Right lobe of liver (tissue), 6 donors: ENCODE results near the gene FSD2. TPM values are rescaled to one million over a fixed set of nuclear protein-coding genes. Genes with fewer than 3 reads are reported as not detected.
A peak's percentile ranks its signal among the peaks of the same experiment; 100 is the strongest.

Experiments
- ATAC-seq, 4 donors: fragments of 200-7000 bp; cut with Tn5 transposase; one replicate each; pipeline ENCODE4 v1.9.1; 2020; ENCODE audit warnings: mild to moderate bottlenecking in 4 of 4, moderate library complexity in 4 of 4
- DNase-seq, 3 donors: peaks; one replicate each; pipeline ENCODE4 v3.0.0-alpha.2; 2020
- H3K27ac ChIP-seq, 3 donors: fragments of 200-600 bp; one replicate each; pipeline ENCODE4 v1.8.0; 2022
- H3K27me3 ChIP-seq, 2 donors: fragments of 200-600 bp; one replicate each; pipeline ENCODE4 v1.8.0; 2022
- H3K36me3 ChIP-seq, 4 donors: fragments of 200-600 bp; sonication (generic) in 1 of 4; one replicate each; pipeline versions ENCODE4 v1.5.1 to v1.8.0; 2017 to 2022; ENCODE audit warnings: control low read depth in 1 of 4
- H3K4me1 ChIP-seq, 4 donors: fragments of 200-600 bp; sonication (generic) in 1 of 4; one replicate each; pipeline versions ENCODE4 v1.5.1 to v1.8.0; 2017 to 2022; ENCODE audit warnings: control low read depth in 1 of 4
- H3K4me3 ChIP-seq, 3 donors: fragments of 200-600 bp; one replicate each; pipeline ENCODE4 v1.8.0; 2022
- H3K9me3 ChIP-seq, 4 donors: fragments of 200-600 bp; sonication (generic) in 1 of 4; one replicate each; pipeline versions ENCODE4 v1.5.1 to v1.8.0; 2017 to 2022; ENCODE audit warnings: control low read depth in 1 of 4
- POLR2A ChIP-seq: fragments of 450-650 bp; IDR thresholded peaks from one replicate; pipeline ENCODE4 v1.6.1; 2017; ENCODE audit warnings: antibody characterized with exemption, mild to moderate bottlenecking
- WGBS: methylation state at CpG from one replicate; pipeline ENCODE4 v1.1.6; 2018; ENCODE audit warnings: low coverage, low lambda C conversion rate; ENCODE audit not compliant: insufficient coverage; ENCODE audit errors: missing lambda C conversion rate; 5-methylcytosine and 5-hydroxymethylcytosine counted together
- intact Hi-C, 2 donors: fragments of 100-400 bp; cut with DNase I; formaldehyde crosslinking; loops; one replicate each; pipeline versions ENCODE4 v1.11.2 to v1.14.1; 2022
- total RNA-seq, 6 experiments: library from RNA; depleted of rRNA in 2 of 6; stranded (reverse); fragments of >200 nt in 2 of 6; fragmentation: NEBNext Ultra II Directional in 3 of 6; extraction: Animal tissue kit (Norgen Biotek cat#: 25700) in 3 of 6; gene quantifications; one replicate each; pipeline versions ENCODE4 v1.1.0 to v1.2.4, GENCODE V29; 2016 to 2023
- TF ChIP-seq, protein P1 (sequence below), 4 donors: fragments of 200-600 bp in 3 of 4; fragments of 450-650 bp in 1 of 4; IDR thresholded peaks; one replicate each; pipeline versions ENCODE4 v1.5.1 to v1.8.0; 2016 to 2022; ENCODE audit warnings: antibody characterized with exemption in 4 of 4, mild to moderate bottlenecking in 2 of 4
- donor health status: DM: no; HTN: yes; CAD: no.
- donor health status: DM: no; HTN: no; CAD: no.
- donor health status: DM: no; HTN: no; CAD: no.
- donor health status: DM: no; HTN: yes; CAD: no.
- donor health status: DM: no; HTN: yes; CAD: no.

FSD2 gene
- total RNA-seq, 6 experiments from 2014 or later: not detected

DNA sequence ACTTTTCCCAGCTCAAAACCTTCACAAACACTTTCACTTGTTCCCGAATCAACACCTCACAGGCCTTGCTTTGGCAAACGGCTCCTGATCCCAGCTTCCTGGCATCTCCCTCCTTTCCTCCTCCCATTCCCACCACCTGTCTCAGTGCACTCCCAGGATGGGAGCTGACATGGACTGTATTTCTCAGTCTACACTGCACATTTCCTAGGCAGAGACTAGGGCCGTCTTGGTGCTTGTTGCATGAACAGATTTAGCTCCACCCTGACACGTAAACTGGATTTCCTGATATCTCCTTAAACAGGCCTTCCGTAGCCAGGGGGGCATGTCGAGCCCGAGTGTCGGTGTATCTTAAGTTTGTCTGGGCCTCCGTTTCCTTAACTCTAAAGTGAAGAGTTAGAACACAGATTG lies 2.8 kb upstream of the FSD2 start:
- intact Hi-C loops: no loop called here
- Histone ChIP-seq H3K36me3 (peaks cover 0 to 6% (median under 1%) of the 10 kb centered on the region in 4 donors), H3K4me3 (no peak overlapping the region), H3K9me3 (no peaks in the 10 kb centered on the region), H3K27me3 (no peaks in the 10 kb centered on the region), H3K4me1 (peaks cover 0 to 28% (median 10%) of the 10 kb centered on the region in 4 donors), H3K27ac (peak overlapping the region in 1 of 3 donors; percentile 99)
- 84% methylated on average over 9 of the region's 9 CpGs for WGBS
- DNase-seq (no peak), ATAC-seq (no peak)
- TF ChIP-seq, protein P1, sequence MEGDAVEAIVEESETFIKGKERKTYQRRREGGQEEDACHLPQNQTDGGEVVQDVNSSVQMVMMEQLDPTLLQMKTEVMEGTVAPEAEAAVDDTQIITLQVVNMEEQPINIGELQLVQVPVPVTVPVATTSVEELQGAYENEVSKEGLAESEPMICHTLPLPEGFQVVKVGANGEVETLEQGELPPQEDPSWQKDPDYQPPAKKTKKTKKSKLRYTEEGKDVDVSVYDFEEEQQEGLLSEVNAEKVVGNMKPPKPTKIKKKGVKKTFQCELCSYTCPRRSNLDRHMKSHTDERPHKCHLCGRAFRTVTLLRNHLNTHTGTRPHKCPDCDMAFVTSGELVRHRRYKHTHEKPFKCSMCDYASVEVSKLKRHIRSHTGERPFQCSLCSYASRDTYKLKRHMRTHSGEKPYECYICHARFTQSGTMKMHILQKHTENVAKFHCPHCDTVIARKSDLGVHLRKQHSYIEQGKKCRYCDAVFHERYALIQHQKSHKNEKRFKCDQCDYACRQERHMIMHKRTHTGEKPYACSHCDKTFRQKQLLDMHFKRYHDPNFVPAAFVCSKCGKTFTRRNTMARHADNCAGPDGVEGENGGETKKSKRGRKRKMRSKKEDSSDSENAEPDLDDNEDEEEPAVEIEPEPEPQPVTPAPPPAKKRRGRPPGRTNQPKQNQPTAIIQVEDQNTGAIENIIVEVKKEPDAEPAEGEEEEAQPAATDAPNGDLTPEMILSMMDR (IDR thresholded peaks at IDR 0.05): no peak

DNA sequence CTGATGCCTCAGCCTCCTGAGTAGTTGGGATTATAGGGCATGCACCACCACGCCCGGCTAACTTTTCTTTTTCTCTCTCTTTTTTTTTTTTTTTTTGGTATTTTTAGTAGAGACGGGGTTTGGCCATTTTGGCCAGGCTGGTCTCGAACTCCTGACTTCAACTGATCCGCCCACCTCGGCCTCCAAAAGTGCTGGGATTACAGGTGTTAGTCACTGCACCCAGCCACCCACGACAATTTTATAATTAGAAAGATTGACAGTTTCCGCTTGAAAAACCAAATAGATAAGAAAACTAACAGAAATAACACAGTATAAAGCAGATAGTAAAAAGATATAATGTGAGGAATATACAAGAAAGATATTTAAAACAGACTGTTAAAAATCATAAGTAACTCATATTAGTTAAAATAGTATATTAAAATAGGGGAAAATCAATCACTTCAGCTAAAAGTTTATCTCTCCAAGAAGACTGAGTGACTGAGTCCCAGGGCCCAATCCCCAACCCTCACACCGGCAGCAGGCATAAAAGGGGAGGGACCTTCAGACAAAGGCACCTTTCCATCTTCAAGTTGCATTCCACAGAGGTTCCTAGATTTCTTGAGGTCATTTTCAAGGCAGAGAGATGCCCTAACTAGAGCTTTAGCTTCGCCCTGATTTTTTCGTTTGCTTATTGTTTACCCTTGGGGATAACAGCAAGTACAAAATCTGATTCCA lies 2.2 kb upstream of the FSD2 start:
- intact Hi-C loops: no loop called here

DNA sequence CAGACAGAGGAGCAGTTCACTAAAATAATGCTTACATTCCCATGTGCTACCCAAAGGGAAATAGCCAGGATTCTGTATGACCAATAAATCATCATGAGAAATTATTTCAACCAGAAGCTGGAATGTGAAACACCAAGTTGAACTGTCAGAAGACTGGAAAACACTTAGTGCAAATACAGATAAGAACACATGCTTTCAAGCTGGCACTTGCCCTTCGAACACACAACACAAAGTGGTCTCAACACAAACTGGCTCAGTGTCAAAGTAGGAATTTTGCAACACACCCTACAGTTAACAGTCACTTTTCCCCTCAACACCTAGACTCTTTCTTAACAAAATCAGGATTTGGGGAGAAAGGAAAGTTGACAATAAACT lies 1.3 kb downstream of the FSD2 start:
- no peak for TF ChIP-seq POLR2A
- TF ChIP-seq, protein P1 (IDR thresholded peaks at IDR 0.05): no peak
- WGBS: 44% methylated on average over 1 of the region's 1 CpG
- no peaks in the 10 kb centered on the region for H3K36me3 ChIP-seq
- H3K27me3 ChIP-seq: no peaks in the 10 kb centered on the region
- H3K9me3 ChIP-seq: no peaks in the 10 kb centered on the region
- no peak overlapping the region for H3K4me3 ChIP-seq
- no peak for DNase-seq
- peaks cover 0 to 7% (median 0%) of the 10 kb centered on the region in 4 donors for H3K4me1 ChIP-seq
- ATAC-seq: no peak
- no peak overlapping the region for H3K27ac ChIP-seq
- intact Hi-C loops: no loop called here

More for the DNA sequence above, 2.2 kb upstream of the FSD2 start:
- no peak for DNase-seq
- TF ChIP-seq POLR2A: no peak
- TF ChIP-seq, protein P1 (IDR thresholded peaks at IDR 0.05): no peak
- no peak for ATAC-seq
- H3K4me1 ChIP-seq: peaks cover 0 to 28% (median 10%) of the 10 kb centered on the region in 4 donors
- H3K9me3 ChIP-seq: no peaks in the 10 kb centered on the region
- H3K27me3 ChIP-seq: no peaks in the 10 kb centered on the region
- no peak overlapping the region for H3K27ac ChIP-seq
- H3K4me3 ChIP-seq: no peak overlapping the region
- peaks cover 0 to 2% (median 0%) of the 10 kb centered on the region in 4 donors for H3K36me3 ChIP-seq
- 91% methylated on average over 9 of the region's 11 CpGs for WGBS

DNA sequence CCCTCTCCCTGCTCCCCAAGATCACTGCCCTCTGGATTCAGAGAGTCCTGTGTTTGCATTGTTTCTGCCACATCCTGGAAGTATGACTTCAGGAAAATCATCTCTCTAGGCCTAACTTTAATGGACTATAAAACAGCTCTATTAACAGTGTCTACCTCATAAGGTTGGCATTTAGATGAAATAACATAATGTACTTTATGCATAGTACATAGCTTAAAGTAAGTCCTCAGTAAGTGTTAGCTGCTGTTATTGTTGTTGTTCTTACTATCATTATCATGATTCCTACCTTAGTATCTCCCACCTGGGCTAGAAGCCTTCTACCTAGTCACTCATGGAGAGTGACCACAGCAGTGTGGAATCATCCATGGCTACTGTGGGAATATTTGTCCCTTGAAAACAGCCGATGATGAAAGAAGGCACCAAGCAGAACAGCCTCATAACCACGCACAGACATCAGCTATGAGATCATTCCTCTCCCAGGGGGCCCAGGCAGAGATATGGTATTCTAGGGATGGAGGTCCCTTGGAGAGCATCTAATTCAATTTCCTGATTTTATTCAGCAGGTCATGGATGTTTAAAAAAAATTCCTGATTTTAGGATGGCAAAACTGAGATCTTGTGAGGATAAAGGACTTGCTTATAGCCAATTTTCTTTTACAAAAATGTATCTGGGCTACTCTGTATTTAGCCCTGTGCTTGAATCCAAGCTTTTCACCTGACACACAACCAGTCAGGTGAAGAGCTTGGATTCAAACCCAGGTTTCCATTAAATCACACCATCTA lies 1.9 kb downstream of the FSD2 start:
- Histone ChIP-seq H3K27ac (no peak overlapping the region), H3K4me1 (peaks cover 0 to 5% (median 0%) of the 10 kb centered on the region in 4 donors), H3K9me3 (no peaks in the 10 kb centered on the region), H3K27me3 (no peaks in the 10 kb centered on the region), H3K36me3 (no peaks in the 10 kb centered on the region), H3K4me3 (no peak overlapping the region)
- no peak for TF ChIP-seq POLR2A
- TF ChIP-seq, protein P1 (IDR thresholded peaks at IDR 0.05): no peak
- no peak for DNase-seq
- intact Hi-C loops: no loop called here
- WGBS: no CpG with 5 or more reads among the region's 2 CpGs
- no peak for ATAC-seq
